GM12891 (cell line): ENCODE data around the gene GDA.

Source experiments
- DNase-seq: peaks from one replicate; pipeline ENCODE4 v3.0.0; 2011; ENCODE audit warnings: low spot score; ENCODE audit not compliant: insufficient read length
- FAIRE-seq: peaks from 2 replicates; lab custom pipeline; 2011; peaks lifted over from hg19 to GRCh38; lab: Jason Lieb, UNC
- PAX5 ChIP-seq: IDR thresholded peaks from 2 replicates; pipeline ENCODE4 v1.6.1; 2011; ENCODE audit warnings: low read length, moderate library complexity, mild to moderate bottlenecking; ENCODE audit not compliant: insufficient read depth, severe bottlenecking
- POLR2A ChIP-seq: IDR thresholded peaks from 2 replicates; pipeline ENCODE4 v1.6.1; 2011; ENCODE audit warnings: low read depth, low read length, control low read depth
- POLR2AphosphoS5 ChIP-seq: IDR thresholded peaks from 2 replicates; pipeline ENCODE4 v1.6.1; 2011; ENCODE audit warnings: low read depth, low read length, control low read depth
- POU2F2 ChIP-seq: IDR thresholded peaks from 2 replicates; pipeline ENCODE4 v1.6.1; 2011; ENCODE audit warnings: low read depth, mild to moderate bottlenecking, control low read depth, low read length, moderate library complexity
- SPI1 ChIP-seq: IDR thresholded peaks from 2 replicates; pipeline ENCODE4 v1.6.1; 2011; ENCODE audit warnings: low read depth, low read length, control low read depth
- TAF1 ChIP-seq: IDR thresholded peaks from 2 replicates; pipeline ENCODE4 v1.6.1; 2011; ENCODE audit warnings: low read depth, low read length, control low read depth

Gene GDA

DNA sequence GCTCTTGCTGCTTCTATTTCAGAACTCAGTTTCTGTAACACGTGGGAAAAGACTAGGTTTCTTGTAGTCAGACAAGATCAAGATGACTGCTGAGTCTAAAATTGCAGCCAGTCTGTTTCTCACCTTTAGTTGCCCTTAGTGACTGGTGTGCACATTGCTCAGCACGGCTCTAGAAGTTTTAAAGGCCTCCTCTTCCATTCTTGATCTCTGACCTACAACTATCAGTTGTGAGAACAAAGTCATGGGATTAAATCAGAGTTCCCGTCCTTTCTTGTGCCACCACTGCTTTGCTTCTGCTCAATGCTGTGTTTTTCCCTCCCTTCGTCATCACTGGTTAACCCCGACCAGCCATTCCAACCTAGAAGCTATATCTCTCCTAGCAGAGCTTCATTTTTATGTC lies 52.8 kb downstream of the GDA start:
- no peak for TF ChIP-seq POU2F2
- no peak for TF ChIP-seq SPI1
- TF ChIP-seq PAX5, result no peak
- no peak for TF ChIP-seq POLR2A
- TF ChIP-seq POLR2AphosphoS5, result no peak
- no peak for TF ChIP-seq TAF1
- no peak for DNase-seq
- no peak for FAIRE-seq

DNA sequence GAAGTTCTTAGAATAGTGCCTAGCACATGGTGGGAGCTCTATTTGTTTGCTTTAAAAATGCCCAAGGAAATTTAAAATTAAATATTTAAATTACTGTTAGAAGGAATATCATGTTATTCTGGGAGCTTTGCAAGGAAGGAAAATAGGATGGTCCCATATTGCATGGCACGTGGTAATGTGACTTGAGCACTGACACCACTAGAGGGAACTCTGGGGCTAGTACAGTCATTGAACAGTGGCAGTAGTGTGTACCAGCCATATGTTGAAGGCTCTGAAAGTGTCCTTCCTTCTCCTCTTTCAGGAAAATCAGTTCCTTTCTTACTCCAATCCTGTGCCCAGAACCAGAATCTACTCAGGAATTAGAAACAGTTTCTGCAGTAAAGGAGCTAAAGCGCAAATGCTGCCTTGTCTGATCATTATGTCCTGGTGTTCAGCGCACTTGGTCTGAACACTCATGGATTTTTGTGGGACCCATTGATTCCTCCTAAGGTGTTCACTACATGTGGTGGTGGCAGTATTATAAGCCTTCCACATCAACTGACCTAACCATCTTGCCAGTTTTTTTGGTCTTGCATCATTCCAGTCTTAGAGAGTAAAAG lies 54.1 kb downstream of the GDA start:
- FAIRE-seq (peak; percentile 70), DNase-seq (peak; percentile 13)
- TF ChIP-seq POLR2AphosphoS5 (no peak), SPI1 (no peak), PAX5 (no peak), POLR2A (no peak), TAF1 (no peak), POU2F2 (no peak)

DNA sequence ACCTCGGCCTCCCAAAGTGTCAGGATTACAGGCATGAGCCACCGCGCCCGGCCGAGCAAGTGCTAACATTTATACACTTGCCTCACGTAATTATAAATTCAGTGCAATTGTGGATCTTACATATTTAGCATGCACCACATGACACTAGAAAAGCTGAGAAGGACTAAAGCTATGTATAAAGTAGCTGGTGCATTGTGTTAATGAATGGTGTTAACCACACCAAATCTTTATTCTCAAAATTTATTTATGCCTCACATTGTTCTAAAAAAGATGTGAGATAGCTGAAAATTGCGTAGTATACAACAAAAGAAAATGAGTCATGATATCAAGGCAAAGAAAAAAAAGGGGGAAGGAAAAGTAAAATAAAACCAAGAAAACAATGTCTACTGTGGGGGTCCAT lies 54.8 kb downstream of the GDA start:
- FAIRE-seq (no peak), DNase-seq (no peak)
- no peak for TF ChIP-seq SPI1
- TF ChIP-seq TAF1, result no peak
- TF ChIP-seq PAX5, result no peak
- TF ChIP-seq POU2F2, result no peak
- TF ChIP-seq POLR2A, result no peak
- TF ChIP-seq POLR2AphosphoS5, result no peak

DNA sequence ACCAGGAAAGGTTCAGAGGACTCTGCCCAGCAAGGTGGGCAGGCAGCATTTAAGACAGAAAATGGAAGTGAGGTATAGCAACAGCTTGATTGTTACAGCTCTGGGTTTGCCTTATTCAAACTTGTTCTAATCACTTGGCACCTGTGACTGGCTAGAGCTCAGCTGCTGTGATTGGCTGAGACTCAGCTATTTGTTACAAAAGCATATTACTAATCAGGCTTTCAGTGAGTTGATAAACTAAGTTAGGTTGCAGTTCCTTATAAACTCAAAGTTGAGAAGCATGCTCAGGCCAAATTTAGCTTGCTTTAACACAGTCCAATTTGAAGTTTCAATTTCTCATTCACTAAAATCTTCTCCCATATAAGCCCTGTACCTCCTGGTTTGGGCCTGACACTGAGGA lies 56.3 kb downstream of the GDA start:
- DNase-seq (no peak), FAIRE-seq (no peak)
- TF ChIP-seq SPI1, result 0 out of 2 replicates have a peak, but pooled peaks have one; percentile 6
- no peak for TF ChIP-seq POLR2A

DNA sequence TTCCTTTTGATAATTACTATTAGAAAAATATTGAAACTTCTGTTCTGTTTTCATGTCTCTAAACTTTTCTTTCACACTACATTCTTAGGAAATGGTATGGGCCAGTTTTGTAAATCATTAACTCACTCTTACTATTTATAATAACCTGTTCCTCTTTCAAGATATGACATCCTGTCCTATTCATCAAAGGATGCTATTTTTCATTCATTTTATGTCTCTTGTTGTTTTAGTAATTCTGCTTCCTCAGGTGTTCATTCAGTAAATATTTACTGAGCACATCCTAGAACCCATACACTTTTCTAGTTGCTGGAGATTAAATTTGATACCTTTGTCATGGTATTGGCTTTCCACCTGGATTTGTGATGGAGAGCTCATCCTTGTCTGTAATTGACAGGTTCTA lies 58.0 kb downstream of the GDA start:
- no peak for DNase-seq
- no peak for TF ChIP-seq PAX5
- no peak for FAIRE-seq

DNA sequence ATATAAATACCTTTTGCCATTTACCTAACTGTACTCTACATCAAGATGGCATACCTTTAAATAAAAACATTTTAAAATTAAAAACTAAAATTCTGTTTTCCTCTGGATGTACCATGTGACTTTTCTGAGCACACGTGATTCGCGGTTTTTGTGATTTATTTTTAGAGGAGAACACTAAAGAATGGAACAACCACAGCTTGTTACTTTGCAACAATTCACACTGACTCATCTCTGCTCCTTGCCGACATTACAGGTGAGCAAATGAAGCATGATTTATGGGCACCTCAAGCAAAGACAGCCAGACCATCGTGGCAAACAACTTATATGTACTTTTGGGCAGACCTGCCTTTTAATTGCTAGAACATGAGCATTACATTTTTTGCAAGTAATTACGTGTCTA lies 61.3 kb downstream of the GDA start:
- TF ChIP-seq TAF1 (no peak), PAX5 (no peak), POLR2AphosphoS5 (no peak), POLR2A (no peak), SPI1 (no peak)
- FAIRE-seq (no peak), DNase-seq (no peak)

DNA sequence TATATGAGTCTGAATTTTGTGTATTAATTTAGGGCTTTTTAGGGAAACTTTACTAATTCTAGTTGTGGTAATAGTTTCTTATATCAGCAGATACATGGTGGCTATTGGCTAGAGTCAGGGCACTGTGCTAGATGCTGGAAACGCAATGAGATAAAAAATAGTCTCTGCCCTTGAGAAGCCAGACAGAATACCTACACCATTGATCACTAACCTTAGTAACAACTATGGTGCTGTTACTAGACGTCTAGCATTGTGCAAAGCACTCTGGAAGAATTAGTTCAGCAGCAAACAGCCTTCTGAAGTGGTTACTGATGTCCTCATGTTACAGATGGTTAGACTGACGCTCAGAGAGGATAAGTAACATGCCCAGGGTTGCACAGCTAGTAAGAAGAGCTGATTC lies 61.8 kb downstream of the GDA start:
- no peak for FAIRE-seq
- DNase-seq, result no peak
- TF ChIP-seq SPI1 (no peak), TAF1 (no peak), POU2F2 (no peak), POLR2A (no peak), PAX5 (no peak), POLR2AphosphoS5 (no peak)

DNA sequence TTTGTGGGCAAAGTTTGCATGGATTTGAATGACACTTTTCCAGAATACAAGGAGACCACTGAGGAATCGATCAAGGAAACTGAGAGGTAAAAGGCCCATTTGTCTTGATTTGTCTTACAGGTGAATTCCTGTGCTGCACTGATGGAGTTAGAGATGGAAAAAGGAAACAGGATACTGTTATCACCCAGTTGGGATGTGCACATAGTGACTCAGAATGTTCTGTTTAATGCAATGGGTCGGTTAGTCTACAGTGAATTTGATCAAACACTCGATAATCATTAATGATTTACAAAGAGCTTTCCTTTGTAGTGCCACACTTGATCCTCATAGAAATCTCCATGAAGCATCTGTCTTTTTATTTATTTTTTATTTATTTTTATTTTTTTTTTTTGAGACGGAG lies 64.7 kb downstream of the GDA start:
- TF ChIP-seq TAF1 (no peak), POLR2AphosphoS5 (no peak), POU2F2 (no peak), POLR2A (no peak), SPI1 (no peak), PAX5 (no peak)
- no peak for FAIRE-seq

DNA sequence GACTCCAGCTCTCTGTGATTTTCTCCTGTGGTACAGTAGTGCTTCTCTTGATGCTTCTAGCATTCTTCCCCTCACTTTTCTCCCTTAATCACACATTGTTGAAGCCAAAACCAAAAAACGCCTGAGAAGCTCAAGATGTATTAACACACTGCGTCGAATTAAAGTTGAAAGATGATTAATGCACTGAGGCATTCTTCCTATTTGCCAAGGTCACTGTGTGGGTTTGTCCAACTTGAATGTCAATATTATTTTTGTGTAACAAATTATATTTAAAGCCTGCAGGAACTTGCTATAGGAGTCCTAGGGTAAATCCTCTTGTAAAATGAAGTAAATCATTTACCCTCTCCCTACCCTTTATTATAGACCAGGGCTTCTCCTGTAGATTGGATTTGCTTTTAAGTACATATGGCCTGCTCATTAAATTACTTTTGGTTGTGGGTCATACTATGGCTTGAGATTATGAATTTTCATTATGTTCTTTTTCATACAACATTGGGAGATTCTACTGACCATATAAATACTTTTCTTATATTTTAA lies 68.1 kb downstream of the GDA start:
- FAIRE-seq (no peak), DNase-seq (no peak)
- no peak for TF ChIP-seq POLR2A
- no peak for TF ChIP-seq PAX5
- no peak for TF ChIP-seq POU2F2
- no peak for TF ChIP-seq POLR2AphosphoS5
- no peak for TF ChIP-seq SPI1
- no peak for TF ChIP-seq TAF1

More for the DNA sequence above, 64.7 kb downstream of the GDA start:
- DNase-seq, result no peak

DNA sequence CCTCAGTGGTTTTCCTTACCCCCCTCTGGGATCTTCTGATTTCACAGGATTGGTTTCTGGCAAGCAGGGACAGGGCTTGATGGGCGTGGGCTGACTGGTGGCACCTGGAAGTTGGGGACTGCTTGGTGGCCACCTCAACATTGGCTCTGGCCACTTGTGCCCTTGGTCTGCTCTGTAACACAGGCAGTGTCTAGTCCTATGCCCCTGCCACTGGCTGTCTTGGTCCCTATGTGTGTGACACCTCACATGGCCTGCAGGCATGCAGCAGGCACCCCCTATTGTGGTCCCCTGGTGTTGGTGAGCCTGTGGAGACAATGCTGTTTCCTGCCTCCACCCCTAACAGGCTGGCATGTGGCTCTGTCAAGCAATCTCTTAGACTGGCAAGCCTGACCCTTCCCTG lies 71.3 kb downstream of the GDA start:
- FAIRE-seq (no peak), DNase-seq (no peak)
- TF ChIP-seq SPI1 (no peak), POLR2A (no peak), POU2F2 (no peak), POLR2AphosphoS5 (no peak), TAF1 (no peak), PAX5 (no peak)
